Measurements from ENCODE around the gene OTOR. TPM values are rescaled to one million over a fixed set of nuclear protein-coding genes. Genes with fewer than 3 reads are reported as not detected.

The OTOR gene
- total and polyA plus RNA-seq, 2 of the 13 experiments (the other 11 are each of a cell fraction or from before 2014, with no cell fraction given), result not detected

GRCh38 chr20:16729565-16730460 lies 18.3 kb upstream of the OTOR start, which contains the start of gene SNRPB2 (continued):
- TF ChIP-seq DR1 (CRISPR knock-in tag; IDR thresholded peaks at IDR 0.05) (peak; percentile 59; the same call in 1 of the 2 replicates), REXO4 (CRISPR knock-in tag; IDR thresholded peaks at IDR 0.05; ENCODE audit: borderline replicate concordance) (peak; percentile 91; the same call in 1 of the 2 replicates), ZNF256 (CRISPR knock-in tag; conservative IDR thresholded peaks at IDR 0.05) (no peak; the same call in 1 of the 2 replicates), ZNF512 (CRISPR knock-in tag; IDR thresholded peaks at IDR 0.05) (peak; percentile 28; the same call in 1 of the 2 replicates), NFE2L1 (CRISPR knock-in tag; IDR thresholded peaks at IDR 0.05; ENCODE audit: borderline replicate concordance) (no peak; the same call in 1 of the 2 replicates), PBX3 (CRISPR knock-in tag; IDR thresholded peaks at IDR 0.05; ENCODE audit: borderline replicate concordance) (no peak)

GRCh38 chr20:16732506-16733152 lies 15.5 kb upstream of the OTOR start:
- peaks cover 49% of the 10 kb centered on the region for H3K79me2 ChIP-seq (ENCODE audit: insufficient read depth, low read length)
- no peak overlapping the region for H3K4me2 ChIP-seq (ENCODE audit: low read depth, low read length)
- H3K4me3 ChIP-seq (replicated peaks in 1 of 3; ENCODE audit: insufficient read depth in 1 of 3, low read depth in 2 of 3, low read length in 3 of 3), result no peak overlapping the region
- intact Hi-C loops (cut with micrococcal nuclease; ENCODE audit: unreplicated experiment), result loop anchor here (10.0 kb wide), 1 partner anchor 1748 kb away; no protein-coding TSS in a partner anchor
- no TSS peak for BruUV-seq (replicated peaks)
- in situ Hi-C loops (cut with HindIII; ENCODE audit: extremely low pct_ligation_motif_present, low pct_unique_long_range_greater_than_20kb), result no loop called here
- CTCF ChIA-PET (ENCODE audit: low intra/inter-chr PET ratio, low total read pairs), result no interaction called here
- no peak for ATAC-seq
- H3K27ac ChIP-seq (ENCODE audit: extremely low read length, insufficient read depth, low read length), result no peak overlapping the region
- H2AFZ ChIP-seq (ENCODE audit: low read length), result no peak overlapping the region
- peaks cover 12% of the 10 kb centered on the region for H3K9me3 ChIP-seq (ENCODE audit: low read length)
- peaks cover 26 to 57% of the 10 kb centered on the region in 2 experiments for H3K36me3 ChIP-seq (replicated peaks in 1 of 2; ENCODE audit: control insufficient read depth in 1 of 2, insufficient read depth in 2 of 2, low read length in 2 of 2)
- no peak for FAIRE-seq
- no peak for DNase-seq (ENCODE audit: low spot score)
- H3K27me3 ChIP-seq (ENCODE audit: control insufficient read depth in 1 of 2, insufficient read depth in 2 of 2, low read length in 2 of 2), result peaks cover 0 to 4% of the 10 kb centered on the region in 2 experiments; a peak in 3 of 5 replicates
- peaks cover 29% of the 10 kb centered on the region for H3K4me1 ChIP-seq (ENCODE audit: insufficient read depth, low read length)
- no peaks in the 10 kb centered on the region for H4K20me1 ChIP-seq (ENCODE audit: insufficient read depth, low read length)
- H3K9ac ChIP-seq (ENCODE audit: insufficient read depth, low read depth, low read length), result no peak overlapping the region
- POLR2A ChIA-PET, result no interaction called here
- 96% methylated on average over 4 of the region's 4 CpGs for WGBS (ENCODE audit: low lambda C conversion rate)
- TF ChIP-seq ZKSCAN1 (IDR thresholded peaks at IDR 0.05; ENCODE audit: low read length) (no peak), SMARCC2 (IDR thresholded peaks at IDR 0.05) (no peak), SP2 (CRISPR knock-in tag; IDR thresholded peaks at IDR 0.05) (no peak), ZNF713 (CRISPR knock-in tag; IDR thresholded peaks at IDR 0.05) (no peak), ZNF530 (CRISPR knock-in tag; IDR thresholded peaks at IDR 0.05; ENCODE audit: low read depth) (no peak), ZFP91 (CRISPR knock-in tag; IDR thresholded peaks at IDR 0.05; ENCODE audit: borderline replicate concordance) (no peak), CHCHD3 (CRISPR knock-in tag; IDR thresholded peaks at IDR 0.05) (no peak), HNRNPLL (IDR thresholded peaks at IDR 0.05; ENCODE audit: low read depth, low read length, poor library complexity, severe bottlenecking) (no peak), FOXM1 (CRISPR knock-in tag; IDR thresholded peaks at IDR 0.05) (no peak), MTA1 (CRISPR knock-in tag; IDR thresholded peaks at IDR 0.05; ENCODE audit: borderline replicate concordance) (no peak), ZNF775 (CRISPR knock-in tag; IDR thresholded peaks at IDR 0.05; ENCODE audit: borderline replicate concordance) (no peak)

Measured in HepG2 (cell line).